Stomach (tissue), 9 donors: ENCODE data around the gene CSF2. TPM values are rescaled to one million over a fixed set of nuclear protein-coding genes. Genes with fewer than 3 reads are reported as not detected.

ENCODE experiments used
- DNase-seq, 2 donors: peaks; one replicate each; pipeline versions ENCODE4 v3.0.0 to v3.0.0-alpha.2; 2013 to 2019
- H3K27ac ChIP-seq, 5 donors: fragments of 200-600 bp in 4 of 5; sonication (generic) in 4 of 5; one replicate each; pipeline ENCODE4 v1.5.1; 2013 to 2019; ENCODE audit warnings: mild to moderate bottlenecking in 1 of 5, moderate library complexity in 1 of 5
- H3K27me3 ChIP-seq, 3 donors: fragments of 200-600 bp; sonication (generic); one replicate each; pipeline ENCODE4 v1.5.1; 2017 to 2019; ENCODE audit warnings: mixed run types in 1 of 3
- H3K36me3 ChIP-seq, 4 donors: fragments of 200-600 bp; sonication (generic); 1 replicate in 3 of 4; 2 replicates in 1 of 4; pipeline ENCODE4 v1.5.1; 2016 to 2019
- H3K4me1 ChIP-seq, 4 donors: fragments of 200-600 bp; sonication (generic); one replicate each; pipeline ENCODE4 v1.5.1; 2016 to 2019
- H3K4me3 ChIP-seq, 4 donors: fragments of 200-600 bp; sonication (generic) in 3 of 4; one replicate each; pipeline ENCODE4 v1.5.1; 2016 to 2019; ENCODE audit warnings: mild to moderate bottlenecking in 1 of 4
- H3K9me3 ChIP-seq, 4 donors: fragments of 200-600 bp; sonication (generic); one replicate each; pipeline ENCODE4 v1.5.1; 2016 to 2019
- EP300 ChIP-seq: sonication (generic); formaldehyde crosslinking; IDR thresholded peaks from one replicate; pipeline ENCODE4 v1.6.1; 2017; ENCODE audit warnings: antibody characterized with exemption
- POLR2A ChIP-seq, 4 donors: fragments of 450-650 bp; IDR thresholded peaks; one replicate each; pipeline ENCODE4 v1.6.1; 2016; ENCODE audit warnings: antibody characterized with exemption in 4 of 4, control low read depth in 2 of 4, mild to moderate bottlenecking in 1 of 4, moderate library complexity in 1 of 4
- POLR2AphosphoS5 ChIP-seq, 3 donors: sonication (generic); formaldehyde crosslinking; IDR thresholded peaks; one replicate each; pipeline ENCODE4 v1.6.1; 2016; ENCODE audit warnings: antibody characterized with exemption in 3 of 3
- WGBS, 5 donors: extraction: QIAGEN DNeasy Blood & Tissue Kit in 3 of 5; methylation state at CpG; one replicate each; pipeline versions ENCODE4 v1.1.5 to v1.1.7; 2013 to 2018; 5-methylcytosine and 5-hydroxymethylcytosine counted together
- intact Hi-C: fragments of 100-400 bp; cut with DNase I; formaldehyde crosslinking; loops from one replicate; pipeline ENCODE4 v1.15.1; 2023; ENCODE audit warnings: low total_unique reads
- polyA plus RNA-seq, 3 donors: library from polyadenylated mRNA; stranded (reverse); fragments of 200-250 nt; gene quantifications; one replicate each; pipeline ENCODE4 v1.2.3, GENCODE V29; 2013
- total RNA-seq, 5 donors: library from RNA; depleted of rRNA; stranded (reverse); fragments of >200 nt; gene quantifications; one replicate each; pipeline versions ENCODE4 v1.1.0 to v1.2.3, GENCODE V29; 2014 to 2016
- TF ChIP-seq, protein P1 (sequence below), 7 experiments: fragments of 450-650 bp in 4 of 7; fragments of 200-600 bp in 3 of 7; sonication (generic) in 3 of 7; IDR thresholded peaks; one replicate each; pipeline ENCODE4 v1.5.1; 2016 to 2019; ENCODE audit warnings: antibody characterized with exemption in 7 of 7, control low read depth in 2 of 7, mild to moderate bottlenecking in 1 of 7
- donor health status: healthy with polysubstance abuse.
- donor health status: Bipolar disorder and iron deficiency.
- donor health status: healthy.

Gene CSF2
- total and polyA plus RNA-seq, 8 donors = not detected

DNA sequence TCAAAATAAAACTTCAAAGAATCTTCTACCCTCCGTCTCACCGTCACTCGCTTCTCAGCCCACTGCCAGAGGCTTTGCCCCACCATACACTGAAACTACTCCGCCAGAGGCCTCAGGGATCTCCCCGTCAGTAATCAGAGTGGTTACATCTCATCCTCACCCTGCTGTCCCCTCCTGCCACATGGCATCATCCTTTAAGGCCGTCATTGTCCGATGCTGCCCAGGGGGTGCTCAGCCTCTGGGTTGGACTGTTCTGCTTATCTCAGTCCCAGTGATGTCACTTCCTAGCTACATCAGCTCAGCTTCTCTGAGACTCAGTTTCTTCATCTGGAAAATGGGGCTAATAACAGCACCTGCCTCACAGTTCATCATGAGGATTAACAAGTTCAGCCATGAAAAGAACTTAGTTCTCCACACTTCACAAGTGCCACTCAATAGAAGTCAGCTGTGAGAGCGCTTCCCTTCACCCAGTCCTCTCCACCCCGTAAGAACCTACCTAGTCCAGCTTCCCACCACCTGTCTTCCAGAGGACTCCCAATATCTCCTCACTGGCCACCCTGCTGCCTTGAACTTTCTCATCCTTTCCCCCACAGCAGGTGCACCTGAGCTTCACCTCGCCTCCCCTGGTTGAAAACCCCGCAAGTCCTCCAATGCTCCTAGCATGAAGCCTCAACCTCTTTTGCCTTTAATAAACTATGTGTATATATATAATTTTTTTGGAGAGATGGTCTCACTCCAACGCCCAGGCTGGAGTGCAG lies 15.9 kb upstream of the CSF2 start:
- WGBS, 5 donors = 83 to 89% (median 88%) methylated on average over 12 of the region's 12 CpGs
- H3K4me3 ChIP-seq = no peak overlapping the region
- TF ChIP-seq POLR2AphosphoS5 (IDR thresholded peaks at IDR 0.05) = no peak
- TF ChIP-seq POLR2A (IDR thresholded peaks at IDR 0.05) = no peak
- TF ChIP-seq, protein P1, sequence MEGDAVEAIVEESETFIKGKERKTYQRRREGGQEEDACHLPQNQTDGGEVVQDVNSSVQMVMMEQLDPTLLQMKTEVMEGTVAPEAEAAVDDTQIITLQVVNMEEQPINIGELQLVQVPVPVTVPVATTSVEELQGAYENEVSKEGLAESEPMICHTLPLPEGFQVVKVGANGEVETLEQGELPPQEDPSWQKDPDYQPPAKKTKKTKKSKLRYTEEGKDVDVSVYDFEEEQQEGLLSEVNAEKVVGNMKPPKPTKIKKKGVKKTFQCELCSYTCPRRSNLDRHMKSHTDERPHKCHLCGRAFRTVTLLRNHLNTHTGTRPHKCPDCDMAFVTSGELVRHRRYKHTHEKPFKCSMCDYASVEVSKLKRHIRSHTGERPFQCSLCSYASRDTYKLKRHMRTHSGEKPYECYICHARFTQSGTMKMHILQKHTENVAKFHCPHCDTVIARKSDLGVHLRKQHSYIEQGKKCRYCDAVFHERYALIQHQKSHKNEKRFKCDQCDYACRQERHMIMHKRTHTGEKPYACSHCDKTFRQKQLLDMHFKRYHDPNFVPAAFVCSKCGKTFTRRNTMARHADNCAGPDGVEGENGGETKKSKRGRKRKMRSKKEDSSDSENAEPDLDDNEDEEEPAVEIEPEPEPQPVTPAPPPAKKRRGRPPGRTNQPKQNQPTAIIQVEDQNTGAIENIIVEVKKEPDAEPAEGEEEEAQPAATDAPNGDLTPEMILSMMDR (IDR thresholded peaks at IDR 0.05) = no peak
- TF ChIP-seq EP300 = no peak
- no peaks in the 10 kb centered on the region for H3K4me1 ChIP-seq
- no peaks in the 10 kb centered on the region for H3K27me3 ChIP-seq
- intact Hi-C loops = no loop called here
- peak; percentile 0 to 11 for DNase-seq
- H3K27ac ChIP-seq = no peak overlapping the region
- no peaks in the 10 kb centered on the region for H3K9me3 ChIP-seq
- no peaks in the 10 kb centered on the region for H3K36me3 ChIP-seq

DNA sequence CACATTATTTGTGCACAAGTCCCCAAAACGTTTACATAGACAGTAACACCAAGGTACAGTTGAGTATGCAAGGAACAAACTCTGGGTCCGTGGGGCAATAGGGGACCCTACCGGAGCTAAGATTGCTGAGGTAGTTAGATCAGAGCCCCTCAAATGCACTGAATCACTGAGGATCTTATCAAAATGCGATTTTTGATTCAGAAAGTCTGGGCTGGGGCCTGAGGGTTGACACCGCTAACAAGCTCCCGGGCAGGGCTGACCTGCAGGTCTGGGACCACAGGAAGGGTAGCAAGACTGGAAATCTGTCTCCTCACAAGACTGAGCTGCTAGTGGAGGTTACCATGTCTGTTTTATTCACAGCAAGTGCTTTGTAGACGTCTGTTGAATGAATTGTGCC lies 14.9 kb upstream of the CSF2 start:
- TF ChIP-seq POLR2A (IDR thresholded peaks at IDR 0.05) (no peak), EP300 (no peak), POLR2AphosphoS5 (IDR thresholded peaks at IDR 0.05) (no peak)
- TF ChIP-seq, protein P1 (IDR thresholded peaks at IDR 0.05) = no peak
- intact Hi-C loops = no loop called here

DNA sequence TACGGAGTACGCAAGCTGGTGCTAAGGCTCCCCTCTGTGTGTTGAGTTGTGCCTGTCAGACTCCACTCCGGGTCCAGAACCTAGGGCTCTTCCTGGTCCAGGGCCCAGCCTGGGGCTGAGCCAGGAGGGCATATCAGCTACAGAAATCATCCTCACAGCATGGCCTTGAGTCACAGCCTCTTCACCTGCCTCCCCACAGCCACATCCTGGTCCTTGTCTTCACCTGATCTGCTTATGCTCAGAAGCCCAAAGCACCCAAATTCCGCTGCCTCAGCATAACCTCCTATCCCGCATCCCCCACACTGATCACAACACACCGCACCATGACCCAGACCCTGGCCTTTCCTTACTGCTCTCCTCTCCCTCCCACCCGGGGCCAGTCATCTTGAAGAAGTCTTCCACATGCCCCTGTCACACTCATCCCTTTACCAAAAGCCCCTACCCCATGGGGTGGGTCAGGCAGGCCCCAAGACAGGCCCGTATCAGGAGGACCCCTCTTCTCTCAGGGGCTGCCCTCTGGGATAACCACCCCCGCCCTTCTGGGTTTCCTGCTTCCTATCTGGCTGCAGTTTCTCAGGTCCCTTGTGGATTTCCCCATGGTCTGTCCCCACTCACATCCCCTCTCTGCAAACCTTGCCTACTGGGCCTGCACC lies 14.4 kb upstream of the CSF2 start:
- Histone ChIP-seq H3K9me3 (no peaks in the 10 kb centered on the region), H3K36me3 (no peaks in the 10 kb centered on the region), H3K27me3 (no peaks in the 10 kb centered on the region), H3K4me1 (no peaks in the 10 kb centered on the region), H3K4me3 (no peak overlapping the region), H3K27ac (no peak overlapping the region)
- DNase-seq = peak; percentile 8 to 25
- intact Hi-C loops = no loop called here
- WGBS, 5 donors = 82 to 90% (median 84%) methylated on average over 9 of the region's 9 CpGs
- TF ChIP-seq POLR2A (IDR thresholded peaks at IDR 0.05) (no peak), EP300 (no peak), POLR2AphosphoS5 (IDR thresholded peaks at IDR 0.05) (no peak)
- TF ChIP-seq, protein P1 (IDR thresholded peaks at IDR 0.05) = no peak

More for the DNA sequence above, 14.9 kb upstream of the CSF2 start:
- WGBS, 5 donors = 73 to 86% (median 79%) methylated on average over 7 of the region's 7 CpGs
- DNase-seq = peak in 1 of 2 donors; percentile 0
- no peak overlapping the region for H3K27ac ChIP-seq
- no peak overlapping the region for H3K4me3 ChIP-seq
- no peaks in the 10 kb centered on the region for H3K36me3 ChIP-seq
- no peaks in the 10 kb centered on the region for H3K4me1 ChIP-seq
- no peaks in the 10 kb centered on the region for H3K27me3 ChIP-seq
- no peaks in the 10 kb centered on the region for H3K9me3 ChIP-seq

DNA sequence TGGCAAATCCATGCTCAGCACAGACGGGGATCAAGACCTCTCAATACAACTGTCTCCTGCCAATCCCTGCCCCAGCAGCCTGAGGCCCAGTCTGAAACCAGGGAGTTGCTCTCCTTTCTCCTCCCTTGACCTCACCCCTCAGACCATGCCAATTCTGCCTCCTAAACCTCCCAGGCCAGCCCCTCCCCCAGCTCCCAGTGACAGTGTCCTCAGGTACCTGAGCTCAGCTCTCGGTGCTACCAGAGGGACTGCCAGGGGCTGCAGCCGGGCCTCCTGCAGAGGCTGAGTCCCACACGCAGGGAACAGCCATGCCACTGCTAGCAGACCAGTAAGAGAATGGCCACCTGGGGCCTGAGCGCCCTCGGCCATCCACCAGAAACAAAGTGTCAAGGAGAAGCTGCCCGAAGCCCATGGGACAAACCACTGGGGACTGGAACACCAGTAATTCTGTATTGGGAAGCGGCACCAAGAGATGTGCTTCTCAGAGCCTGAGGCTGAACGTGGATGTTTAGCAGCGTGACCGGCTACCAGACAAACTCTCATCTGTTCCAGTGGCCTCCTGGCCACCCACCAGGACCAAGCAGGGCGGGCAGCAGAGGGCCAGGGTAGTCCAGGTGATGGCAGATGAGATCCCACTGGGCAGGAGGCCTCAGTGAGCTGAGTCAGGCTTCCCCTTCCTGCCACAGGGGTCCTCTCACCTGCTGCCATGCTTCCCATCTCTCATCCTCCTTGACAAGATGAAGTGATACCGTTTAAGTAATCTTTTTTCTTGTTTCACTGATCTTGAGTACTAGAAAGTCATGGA lies 13.7 kb upstream of the CSF2 start:
- no peaks in the 10 kb centered on the region for H3K27me3 ChIP-seq
- H3K4me1 ChIP-seq = peaks cover 0 to 3% (median 0%) of the 10 kb centered on the region in 4 donors
- intact Hi-C loops = loop anchor here (10.0 kb wide), 1 partner anchor 125 kb away; no protein-coding TSS in a partner anchor
- H3K4me3 ChIP-seq = no peak overlapping the region
- WGBS, 5 donors = 86 to 92% (median 88%) methylated on average over 10 to 13 of the region's 13 CpGs
- no peaks in the 10 kb centered on the region for H3K9me3 ChIP-seq
- peak in 1 of 2 donors; percentile 19 for DNase-seq
- no peaks in the 10 kb centered on the region for H3K36me3 ChIP-seq
- TF ChIP-seq POLR2A (IDR thresholded peaks at IDR 0.05) = no peak
- TF ChIP-seq EP300 = no peak
- TF ChIP-seq, protein P1 (IDR thresholded peaks at IDR 0.05) = no peak
- no peak for TF ChIP-seq POLR2AphosphoS5 (IDR thresholded peaks at IDR 0.05)
- H3K27ac ChIP-seq = no peak overlapping the region
